Measurements from ENCODE around the gene MAP3K10.

The MAP3K10 gene

GRCh38 chr19:40253611-40254092 lies 62.4 kb downstream of the MAP3K10 start:
- TF ChIP-seq POLR2A (IDR thresholded peaks at IDR 0.05; ENCODE audit: low read depth, low read length) (no peak), POLR2AphosphoS5 (IDR thresholded peaks at IDR 0.05; ENCODE audit: low read depth, low read length) (no peak), POU2F2 (IDR thresholded peaks at IDR 0.05; ENCODE audit: low read depth, low read length) (no peak), SPI1 (IDR thresholded peaks at IDR 0.05; ENCODE audit: low read depth, low read length) (no peak), TAF1 (IDR thresholded peaks at IDR 0.05; ENCODE audit: low read depth, low read length) (no peak), PAX5 (IDR thresholded peaks at IDR 0.05; ENCODE audit: insufficient read depth, low read length, severe bottlenecking) (no peak)
- FAIRE-seq (no peak), DNase-seq (ENCODE audit: insufficient read length, low spot score) (no peak)

GRCh38 chr19:40254714-40255418 lies 63.6 kb downstream of the MAP3K10 start:
- FAIRE-seq (no peak), DNase-seq (ENCODE audit: insufficient read length, low spot score) (no peak)
- TF ChIP-seq SPI1 (IDR thresholded peaks at IDR 0.05; ENCODE audit: low read depth, low read length) (no peak), POLR2AphosphoS5 (IDR thresholded peaks at IDR 0.05; ENCODE audit: low read depth, low read length) (no peak), POU2F2 (IDR thresholded peaks at IDR 0.05; ENCODE audit: low read depth, low read length) (no peak), POLR2A (IDR thresholded peaks at IDR 0.05; ENCODE audit: low read depth, low read length) (no peak)

GRCh38 chr19:40255619-40256166 lies 64.5 kb downstream of the MAP3K10 start:
- DNase-seq (ENCODE audit: insufficient read length, low spot score) (no peak), FAIRE-seq (no peak)
- no peak for TF ChIP-seq TAF1 (IDR thresholded peaks at IDR 0.05; ENCODE audit: low read depth, low read length)
- no peak for TF ChIP-seq POLR2A (IDR thresholded peaks at IDR 0.05; ENCODE audit: low read depth, low read length)

- DNase-seq (ENCODE audit: insufficient read length, low spot score) (no peak), FAIRE-seq (no peak)
- no peak for TF ChIP-seq POU2F2 (IDR thresholded peaks at IDR 0.05; ENCODE audit: low read depth, low read length)
- TF ChIP-seq POLR2A (IDR thresholded peaks at IDR 0.05; ENCODE audit: low read depth, low read length) = no peak
- no peak for TF ChIP-seq SPI1 (IDR thresholded peaks at IDR 0.05; ENCODE audit: low read depth, low read length)
- no peak for TF ChIP-seq PAX5 (IDR thresholded peaks at IDR 0.05; ENCODE audit: insufficient read depth, low read length, severe bottlenecking)
- no peak for TF ChIP-seq POLR2AphosphoS5 (IDR thresholded peaks at IDR 0.05; ENCODE audit: low read depth, low read length)
- TF ChIP-seq TAF1 (IDR thresholded peaks at IDR 0.05; ENCODE audit: low read depth, low read length) = no peak
Measured at GRCh38 chr19:40256512-40256911, 65.3 kb downstream of the MAP3K10 start.

GRCh38 chr19:40257096-40257517 lies 65.9 kb downstream of the MAP3K10 start:
- DNase-seq (ENCODE audit: insufficient read length, low spot score) (no peak), FAIRE-seq (no peak)
- TF ChIP-seq POLR2AphosphoS5 (IDR thresholded peaks at IDR 0.05; ENCODE audit: low read depth, low read length) (no peak), TAF1 (IDR thresholded peaks at IDR 0.05; ENCODE audit: low read depth, low read length) (no peak), POU2F2 (IDR thresholded peaks at IDR 0.05; ENCODE audit: low read depth, low read length) (no peak)

- FAIRE-seq = no peak
- DNase-seq (ENCODE audit: insufficient read length, low spot score) = no peak
Measured at GRCh38 chr19:40261631-40262030, 70.4 kb downstream of the MAP3K10 start.

GRCh38 chr19:40262422-40262821 lies 71.2 kb downstream of the MAP3K10 start:
- FAIRE-seq (no peak), DNase-seq (ENCODE audit: insufficient read length, low spot score) (no peak)
- no peak for TF ChIP-seq POLR2AphosphoS5 (IDR thresholded peaks at IDR 0.05; ENCODE audit: low read depth, low read length)
- TF ChIP-seq POLR2A (IDR thresholded peaks at IDR 0.05; ENCODE audit: low read depth, low read length) = no peak
- TF ChIP-seq TAF1 (IDR thresholded peaks at IDR 0.05; ENCODE audit: low read depth, low read length) = no peak
- no peak for TF ChIP-seq POU2F2 (IDR thresholded peaks at IDR 0.05; ENCODE audit: low read depth, low read length)
- TF ChIP-seq PAX5 (IDR thresholded peaks at IDR 0.05; ENCODE audit: insufficient read depth, low read length, severe bottlenecking) = no peak
- no peak for TF ChIP-seq SPI1 (IDR thresholded peaks at IDR 0.05; ENCODE audit: low read depth, low read length)

More at GRCh38 chr19:40261631-40262030, 70.4 kb downstream of the MAP3K10 start:
- TF ChIP-seq TAF1 (IDR thresholded peaks at IDR 0.05; ENCODE audit: low read depth, low read length) (no peak), PAX5 (IDR thresholded peaks at IDR 0.05; ENCODE audit: insufficient read depth, low read length, severe bottlenecking) (no peak), POU2F2 (IDR thresholded peaks at IDR 0.05; ENCODE audit: low read depth, low read length) (no peak), POLR2A (IDR thresholded peaks at IDR 0.05; ENCODE audit: low read depth, low read length) (no peak), SPI1 (IDR thresholded peaks at IDR 0.05; ENCODE audit: low read depth, low read length) (no peak)

- DNase-seq (ENCODE audit: insufficient read length, low spot score) (no peak), FAIRE-seq (no peak)
- TF ChIP-seq POLR2AphosphoS5 (IDR thresholded peaks at IDR 0.05; ENCODE audit: low read depth, low read length) (no peak), PAX5 (IDR thresholded peaks at IDR 0.05; ENCODE audit: insufficient read depth, low read length, severe bottlenecking) (no peak), TAF1 (IDR thresholded peaks at IDR 0.05; ENCODE audit: low read depth, low read length) (no peak), POLR2A (IDR thresholded peaks at IDR 0.05; ENCODE audit: low read depth, low read length) (no peak), SPI1 (IDR thresholded peaks at IDR 0.05; ENCODE audit: low read depth, low read length) (no peak), POU2F2 (IDR thresholded peaks at IDR 0.05; ENCODE audit: low read depth, low read length) (no peak)
Measured at GRCh38 chr19:40263440-40264313, 72.5 kb downstream of the MAP3K10 start.

- no peak for TF ChIP-seq POLR2A (IDR thresholded peaks at IDR 0.05; ENCODE audit: low read depth, low read length)
- no peak for TF ChIP-seq SPI1 (IDR thresholded peaks at IDR 0.05; ENCODE audit: low read depth, low read length)
- no peak for TF ChIP-seq TAF1 (IDR thresholded peaks at IDR 0.05; ENCODE audit: low read depth, low read length)
- TF ChIP-seq POU2F2 (IDR thresholded peaks at IDR 0.05; ENCODE audit: low read depth, low read length) = no peak
- no peak for TF ChIP-seq PAX5 (IDR thresholded peaks at IDR 0.05; ENCODE audit: insufficient read depth, low read length, severe bottlenecking)
- TF ChIP-seq POLR2AphosphoS5 (IDR thresholded peaks at IDR 0.05; ENCODE audit: low read depth, low read length) = no peak
- DNase-seq (ENCODE audit: insufficient read length, low spot score) = no peak
- no peak for FAIRE-seq
Measured at GRCh38 chr19:40264314-40265054, 73.3 kb downstream of the MAP3K10 start.

Measured in GM12891 (cell line).